Measurements from ENCODE around the gene ADAMTSL2.

The ADAMTSL2 gene

DNA sequence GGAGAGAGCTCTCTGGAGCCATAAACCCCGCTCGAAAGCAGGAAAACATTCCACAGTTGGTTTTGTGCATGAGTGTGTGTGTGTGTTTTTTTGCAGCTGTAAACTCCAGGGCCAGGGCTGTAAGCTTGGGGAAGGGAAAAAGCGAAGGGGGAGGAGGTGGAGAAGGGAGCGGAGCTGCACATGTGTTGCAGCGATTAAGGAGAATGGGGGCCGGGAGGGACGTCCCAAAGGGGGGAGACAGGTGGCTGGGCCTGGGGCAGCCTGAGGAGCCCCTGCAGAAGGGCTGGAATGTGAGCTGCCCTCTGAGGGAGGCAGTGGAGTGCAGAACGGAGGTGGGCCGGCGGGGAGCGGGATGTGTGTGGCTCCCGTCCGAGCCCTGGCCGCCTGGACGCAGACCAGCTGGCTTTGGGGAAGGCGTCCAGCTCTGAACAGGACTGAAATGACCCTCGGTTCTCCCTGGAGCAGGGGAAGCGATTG is 7.0 kb upstream of the ADAMTSL2 start:
- in situ Hi-C loops (cut with MboI; ENCODE audit: low pct_unique_long_range_greater_than_20kb, low sequenced_read_pairs, unreplicated experiment): loop anchor here (25.0 kb wide), 2 partner anchors 210 to 485 kb away; partner anchors contain the start of gene SARDH
- TF ChIP-seq, protein P1, sequence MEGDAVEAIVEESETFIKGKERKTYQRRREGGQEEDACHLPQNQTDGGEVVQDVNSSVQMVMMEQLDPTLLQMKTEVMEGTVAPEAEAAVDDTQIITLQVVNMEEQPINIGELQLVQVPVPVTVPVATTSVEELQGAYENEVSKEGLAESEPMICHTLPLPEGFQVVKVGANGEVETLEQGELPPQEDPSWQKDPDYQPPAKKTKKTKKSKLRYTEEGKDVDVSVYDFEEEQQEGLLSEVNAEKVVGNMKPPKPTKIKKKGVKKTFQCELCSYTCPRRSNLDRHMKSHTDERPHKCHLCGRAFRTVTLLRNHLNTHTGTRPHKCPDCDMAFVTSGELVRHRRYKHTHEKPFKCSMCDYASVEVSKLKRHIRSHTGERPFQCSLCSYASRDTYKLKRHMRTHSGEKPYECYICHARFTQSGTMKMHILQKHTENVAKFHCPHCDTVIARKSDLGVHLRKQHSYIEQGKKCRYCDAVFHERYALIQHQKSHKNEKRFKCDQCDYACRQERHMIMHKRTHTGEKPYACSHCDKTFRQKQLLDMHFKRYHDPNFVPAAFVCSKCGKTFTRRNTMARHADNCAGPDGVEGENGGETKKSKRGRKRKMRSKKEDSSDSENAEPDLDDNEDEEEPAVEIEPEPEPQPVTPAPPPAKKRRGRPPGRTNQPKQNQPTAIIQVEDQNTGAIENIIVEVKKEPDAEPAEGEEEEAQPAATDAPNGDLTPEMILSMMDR (IDR thresholded peaks at IDR 0.05; ENCODE audit: extremely low read depth, insufficient read depth, missing control alignments): no peak
- DNase-seq (ENCODE audit: low spot score): no peak

DNA sequence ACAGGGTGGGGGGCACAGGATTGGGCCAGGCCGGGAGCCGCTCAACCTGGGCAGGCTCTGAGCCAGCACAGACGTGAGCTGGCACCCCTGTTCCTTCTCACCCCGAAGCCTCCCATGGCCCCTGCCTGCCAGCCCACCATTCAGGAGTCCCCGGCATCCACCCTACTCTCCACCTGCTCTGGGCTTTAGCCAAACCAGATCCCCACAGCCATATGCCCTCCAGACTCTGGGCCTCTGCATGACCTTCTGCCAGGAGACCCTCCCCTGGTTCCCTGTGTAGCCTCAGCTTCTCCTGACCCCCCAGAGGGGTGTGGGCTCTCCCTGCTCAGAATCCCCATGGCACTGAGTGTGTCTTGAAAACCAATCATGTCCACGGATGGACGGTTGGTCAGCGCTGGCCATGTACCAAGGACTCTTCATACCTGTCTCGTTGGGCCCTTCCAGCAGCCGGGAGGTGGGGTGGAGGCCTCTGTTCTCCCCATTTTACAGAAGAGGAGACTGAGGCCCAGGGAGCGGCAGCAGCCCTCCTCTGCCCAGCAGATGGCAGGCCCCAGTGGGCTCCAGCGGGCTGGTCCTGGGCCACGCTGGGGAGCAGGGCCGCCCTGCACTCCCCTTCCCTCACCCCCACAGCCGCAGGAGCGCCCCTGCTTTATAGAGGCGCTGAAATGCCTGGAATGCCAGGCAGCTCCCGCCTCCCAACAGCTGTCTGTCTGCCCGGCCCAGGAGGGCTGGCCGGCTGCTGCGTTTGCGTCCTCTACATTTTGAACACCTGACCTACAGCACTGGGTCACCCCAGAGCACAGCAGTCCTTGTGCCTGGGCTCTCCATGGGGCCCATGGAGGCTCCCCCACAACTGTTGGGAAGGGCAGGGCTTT is 6.3 kb upstream of the ADAMTSL2 start:
- TF ChIP-seq, protein P1 (IDR thresholded peaks at IDR 0.05; ENCODE audit: extremely low read depth, insufficient read depth, missing control alignments): no peak
- DNase-seq (ENCODE audit: low spot score): no peak
- in situ Hi-C loops (cut with MboI; ENCODE audit: low pct_unique_long_range_greater_than_20kb, low sequenced_read_pairs, unreplicated experiment): loop anchor here (25.0 kb wide), 2 partner anchors 209 to 484 kb away; partner anchors contain the start of gene SARDH

DNA sequence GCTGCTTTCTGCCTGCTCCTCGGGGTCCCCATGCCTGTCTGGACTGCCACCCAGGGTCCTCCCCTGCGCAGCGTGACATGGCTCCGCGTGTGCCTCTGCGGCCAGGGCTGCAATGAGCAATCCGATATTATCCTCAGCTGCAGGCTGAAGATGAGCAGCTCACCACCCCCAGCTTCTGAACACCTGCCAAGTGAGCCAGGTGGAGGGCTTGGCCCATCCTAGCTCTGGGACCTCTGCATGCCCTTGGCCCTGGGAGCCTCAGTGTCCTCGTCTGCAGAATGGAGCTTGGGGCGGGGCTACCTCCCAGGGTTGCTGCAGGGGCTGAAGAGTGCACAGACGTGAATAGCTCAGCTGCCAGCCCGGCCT is 5.6 kb upstream of the ADAMTSL2 start:
- DNase-seq (ENCODE audit: low spot score): no peak
- TF ChIP-seq, protein P1 (IDR thresholded peaks at IDR 0.05; ENCODE audit: extremely low read depth, insufficient read depth, missing control alignments): no peak
- in situ Hi-C loops (cut with MboI; ENCODE audit: low pct_unique_long_range_greater_than_20kb, low sequenced_read_pairs, unreplicated experiment): loop anchor here (25.0 kb wide), 2 partner anchors 208 to 483 kb away; partner anchors contain the start of gene SARDH

DNA sequence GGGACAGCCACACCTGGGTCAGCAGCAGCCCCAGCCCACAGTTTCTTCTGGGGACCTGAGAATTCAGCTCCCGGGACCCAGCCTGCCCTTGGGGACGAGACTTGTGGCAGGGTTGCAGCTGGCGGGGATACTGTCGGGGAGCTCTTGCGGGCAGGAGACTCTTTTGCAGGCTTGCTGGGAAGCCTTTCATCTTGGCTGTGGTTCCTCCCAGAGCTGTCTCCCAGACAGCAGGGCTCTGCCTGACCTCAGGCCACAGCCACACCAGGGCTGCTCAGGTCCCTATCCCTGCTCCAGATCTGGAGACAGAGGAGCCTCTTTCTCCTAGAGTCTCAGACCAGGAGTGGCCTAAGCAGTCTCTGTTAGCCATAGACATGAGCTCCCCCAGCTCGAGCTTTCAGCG is 5.0 kb upstream of the ADAMTSL2 start:
- no peak for DNase-seq (ENCODE audit: low spot score)
- TF ChIP-seq, protein P1 (IDR thresholded peaks at IDR 0.05; ENCODE audit: extremely low read depth, insufficient read depth, missing control alignments): no peak
- in situ Hi-C loops (cut with MboI; ENCODE audit: low pct_unique_long_range_greater_than_20kb, low sequenced_read_pairs, unreplicated experiment): loop anchor here (25.0 kb wide), 2 partner anchors 208 to 483 kb away; partner anchors contain the start of gene SARDH

DNA sequence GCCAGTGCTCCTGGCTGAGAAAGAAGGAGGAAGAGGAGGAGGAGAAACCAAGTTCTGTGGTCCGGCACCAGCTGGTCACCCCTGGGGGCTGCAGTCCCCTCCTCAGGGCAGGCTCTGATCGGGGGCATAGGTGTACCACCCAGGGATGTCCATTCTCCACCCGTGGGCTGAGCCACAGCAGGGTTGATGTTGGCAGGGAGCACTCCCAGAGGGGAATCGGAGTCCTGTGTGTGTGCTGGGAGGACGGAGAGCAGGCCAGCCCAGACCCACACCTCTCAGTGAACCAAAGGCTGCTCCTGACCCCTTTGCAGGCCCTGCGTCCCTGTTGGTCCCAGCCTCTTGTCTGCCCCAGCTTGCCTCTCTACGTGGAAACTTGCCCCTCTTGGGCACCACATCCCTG is 4.6 kb upstream of the ADAMTSL2 start:
- in situ Hi-C loops (cut with MboI; ENCODE audit: low pct_unique_long_range_greater_than_20kb, low sequenced_read_pairs, unreplicated experiment): loop anchor here (25.0 kb wide), 2 partner anchors 207 to 482 kb away; partner anchors contain the start of gene SARDH
- TF ChIP-seq, protein P1 (IDR thresholded peaks at IDR 0.05; ENCODE audit: extremely low read depth, insufficient read depth, missing control alignments): no peak
- DNase-seq (ENCODE audit: low spot score): no peak

DNA sequence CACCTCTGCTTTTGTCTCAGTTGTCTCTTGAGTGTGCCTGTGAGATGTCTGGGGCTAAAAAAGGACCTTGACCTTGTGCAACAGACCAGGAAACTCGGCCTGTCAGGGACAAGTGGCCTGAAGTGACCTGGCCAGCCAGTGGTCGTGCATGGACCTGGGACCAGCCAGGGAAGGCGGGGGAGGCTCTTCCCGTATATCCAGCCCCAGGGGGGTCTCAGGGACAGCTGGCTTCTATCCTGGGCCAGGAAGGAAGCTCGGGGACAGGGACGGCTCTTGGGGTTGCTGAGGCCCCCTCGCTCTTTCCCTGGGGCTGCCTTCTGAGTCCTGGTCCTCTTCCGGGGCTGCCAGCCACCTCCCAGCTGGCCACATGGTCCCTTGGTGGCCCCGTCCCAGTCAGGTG is 3.2 kb upstream of the ADAMTSL2 start:
- DNase-seq (ENCODE audit: low spot score): no peak
- in situ Hi-C loops (cut with MboI; ENCODE audit: low pct_unique_long_range_greater_than_20kb, low sequenced_read_pairs, unreplicated experiment): loop anchor here (25.0 kb wide), 2 partner anchors 206 to 481 kb away; partner anchors contain the start of gene SARDH
- TF ChIP-seq, protein P1 (IDR thresholded peaks at IDR 0.05; ENCODE audit: extremely low read depth, insufficient read depth, missing control alignments): no peak
